ENCODE data around the gene NLRP14.

GRCh38 chr11:6992457-6993417, 27.5 kb upstream of the NLRP14 start:
- TF ChIP-seq CTCF (IDR thresholded peaks at IDR 0.05) (no peak), POLR2A (IDR thresholded peaks at IDR 0.05) (no peak)
